Right lobe of liver (tissue), 4 donors: ENCODE measurements around the gene TOB2.

Experiments used
- POLR2A ChIP-seq: fragments of 450-650 bp; IDR thresholded peaks from one replicate; pipeline ENCODE4 v1.6.1; 2017; ENCODE audit warnings: antibody characterized with exemption, mild to moderate bottlenecking
- TF ChIP-seq, protein P1 (sequence below), 4 donors: fragments of 200-600 bp in 3 of 4; fragments of 450-650 bp in 1 of 4; IDR thresholded peaks; one replicate each; pipeline versions ENCODE4 v1.5.1 to v1.8.0; 2016 to 2022; ENCODE audit warnings: antibody characterized with exemption in 4 of 4, mild to moderate bottlenecking in 2 of 4
- donor health status: DM: no; HTN: no; CAD: no.
- donor health status: DM: no; HTN: no; CAD: no.
- donor health status: DM: no; HTN: yes; CAD: no.

DNA sequence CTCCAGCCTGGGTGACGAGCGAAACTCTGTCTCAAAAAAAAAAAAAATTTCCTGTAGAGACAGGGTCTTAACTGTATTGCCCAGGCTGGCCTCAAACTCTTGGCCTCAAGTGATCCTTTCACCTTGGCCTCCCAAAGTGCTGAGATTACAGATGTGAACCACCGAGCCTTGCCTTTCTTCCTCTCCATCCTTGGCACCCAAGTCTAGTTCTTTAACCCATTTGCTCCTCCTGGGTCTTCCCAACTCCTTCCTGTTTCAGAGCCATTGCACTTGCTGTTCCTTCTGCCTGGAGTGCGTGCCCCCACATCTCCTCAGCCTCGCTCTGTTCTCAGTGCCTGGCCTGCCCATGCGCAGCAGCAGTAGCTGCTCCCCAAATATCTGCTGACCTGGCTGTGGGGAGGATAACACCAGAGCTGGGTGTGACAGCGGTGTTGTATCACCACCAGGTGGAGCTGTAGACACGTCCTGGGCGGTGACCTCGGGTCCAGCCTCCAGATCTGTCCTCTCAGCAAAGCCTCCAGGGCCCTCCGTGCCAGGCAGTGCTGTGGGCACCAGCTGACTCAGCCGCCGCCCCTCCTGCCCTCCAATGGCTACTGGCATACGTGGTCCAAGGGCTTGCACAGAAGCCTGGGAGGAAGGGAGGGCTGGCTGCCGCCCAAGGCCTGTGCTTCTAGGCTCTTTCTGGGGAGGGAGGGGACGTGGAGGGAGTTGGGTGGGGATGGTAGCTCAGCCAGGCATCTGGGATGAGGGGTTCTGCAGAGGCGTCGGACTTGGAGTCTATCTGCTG, 42.9 kb downstream of the TOB2 start:
- TF ChIP-seq, protein P1, sequence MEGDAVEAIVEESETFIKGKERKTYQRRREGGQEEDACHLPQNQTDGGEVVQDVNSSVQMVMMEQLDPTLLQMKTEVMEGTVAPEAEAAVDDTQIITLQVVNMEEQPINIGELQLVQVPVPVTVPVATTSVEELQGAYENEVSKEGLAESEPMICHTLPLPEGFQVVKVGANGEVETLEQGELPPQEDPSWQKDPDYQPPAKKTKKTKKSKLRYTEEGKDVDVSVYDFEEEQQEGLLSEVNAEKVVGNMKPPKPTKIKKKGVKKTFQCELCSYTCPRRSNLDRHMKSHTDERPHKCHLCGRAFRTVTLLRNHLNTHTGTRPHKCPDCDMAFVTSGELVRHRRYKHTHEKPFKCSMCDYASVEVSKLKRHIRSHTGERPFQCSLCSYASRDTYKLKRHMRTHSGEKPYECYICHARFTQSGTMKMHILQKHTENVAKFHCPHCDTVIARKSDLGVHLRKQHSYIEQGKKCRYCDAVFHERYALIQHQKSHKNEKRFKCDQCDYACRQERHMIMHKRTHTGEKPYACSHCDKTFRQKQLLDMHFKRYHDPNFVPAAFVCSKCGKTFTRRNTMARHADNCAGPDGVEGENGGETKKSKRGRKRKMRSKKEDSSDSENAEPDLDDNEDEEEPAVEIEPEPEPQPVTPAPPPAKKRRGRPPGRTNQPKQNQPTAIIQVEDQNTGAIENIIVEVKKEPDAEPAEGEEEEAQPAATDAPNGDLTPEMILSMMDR (IDR thresholded peaks at IDR 0.05): peak; percentile 97 to 98 (median 98)
- no peak for TF ChIP-seq POLR2A
